ENCODE data around the gene ACE.
A peak's percentile ranks its signal among the peaks of the same experiment; 100 is the strongest.

The ACE gene

GRCh38 chr17:63442074-63442473, 34.8 kb upstream of the ACE start:
- Mint-ChIP-seq H3K4me1 (peaks cover 11% of the 10 kb centered on the region), H3K27ac (no peak overlapping the region), H3K9me3 (no peaks in the 10 kb centered on the region), H3K36me3 (ENCODE audit: low read depth) (no peaks in the 10 kb centered on the region), H3K27me3 (ENCODE audit: low read depth) (peaks cover 7% of the 10 kb centered on the region), H3K4me3 (no peak overlapping the region)
- no peak for TF ChIP-seq CTCF (IDR thresholded peaks at IDR 0.05; ENCODE audit: unreplicated experiment in 3 of 3)

- Mint-ChIP-seq H3K27ac (peak overlapping the region in 1 of 3 experiments; percentile 4), H3K9me3 (no peaks in the 10 kb centered on the region), H3K36me3 (ENCODE audit: low read depth) (no peaks in the 10 kb centered on the region), H3K27me3 (ENCODE audit: low read depth) (peaks cover 7% of the 10 kb centered on the region), H3K4me1 (peaks cover 16% of the 10 kb centered on the region), H3K4me3 (peak overlapping the region in 1 of 3 experiments; percentile 36)
- peak in 2 of 3 experiments; percentile 13 to 14 for TF ChIP-seq CTCF (IDR thresholded peaks at IDR 0.05; ENCODE audit: unreplicated experiment in 3 of 3)
These were observed 34.3 kb upstream of the ACE start for GRCh38 chr17:63442549-63443035.

- no peak for TF ChIP-seq CTCF (IDR thresholded peaks at IDR 0.05; ENCODE audit: unreplicated experiment in 3 of 3)
- Mint-ChIP-seq H3K27me3 (ENCODE audit: low read depth) (peaks cover 7% of the 10 kb centered on the region), H3K9me3 (no peaks in the 10 kb centered on the region), H3K36me3 (ENCODE audit: low read depth) (no peaks in the 10 kb centered on the region), H3K27ac (peak overlapping the region in 1 of 3 experiments; percentile 4), H3K4me1 (peaks cover 18% of the 10 kb centered on the region), H3K4me3 (peak overlapping the region in 1 of 3 experiments; percentile 20)
These were observed 33.8 kb upstream of the ACE start for GRCh38 chr17:63443053-63443452.

- H3K27ac Mint-ChIP-seq = peak overlapping the region in 2 of 3 experiments; percentile 57 to 64
- peaks cover 22% of the 10 kb centered on the region for H3K4me1 Mint-ChIP-seq
- H3K9me3 Mint-ChIP-seq = no peaks in the 10 kb centered on the region
- TF ChIP-seq CTCF (IDR thresholded peaks at IDR 0.05; ENCODE audit: unreplicated experiment in 3 of 3) = no peak
- peak overlapping the region; percentile 80 to 82 (median 82) for H3K4me3 Mint-ChIP-seq
- no peaks in the 10 kb centered on the region for H3K36me3 Mint-ChIP-seq (ENCODE audit: low read depth)
- H3K27me3 Mint-ChIP-seq (ENCODE audit: low read depth) = peaks cover 11% of the 10 kb centered on the region
These were observed 32.4 kb upstream of the ACE start for GRCh38 chr17:63444457-63444856.

- TF ChIP-seq CTCF (IDR thresholded peaks at IDR 0.05; ENCODE audit: unreplicated experiment in 3 of 3) = no peak
- Mint-ChIP-seq H3K4me1 (peaks cover 22% of the 10 kb centered on the region), H3K9me3 (no peaks in the 10 kb centered on the region), H3K4me3 (peak overlapping the region; percentile 80 to 82 (median 82)), H3K27ac (peak overlapping the region; percentile 57 to 77 (median 64)), H3K36me3 (ENCODE audit: low read depth) (no peaks in the 10 kb centered on the region), H3K27me3 (ENCODE audit: low read depth) (peaks cover 13% of the 10 kb centered on the region)
These were observed 31.8 kb upstream of the ACE start for GRCh38 chr17:63445065-63445464.

GRCh38 chr17:63445571-63445953, 31.3 kb upstream of the ACE start:
- Mint-ChIP-seq H3K4me1 (peaks cover 27% of the 10 kb centered on the region), H3K4me3 (peak overlapping the region; percentile 80 to 82 (median 82)), H3K36me3 (ENCODE audit: low read depth) (no peaks in the 10 kb centered on the region), H3K27me3 (ENCODE audit: low read depth) (peaks cover 18% of the 10 kb centered on the region), H3K27ac (peak overlapping the region; percentile 57 to 77 (median 64)), H3K9me3 (no peaks in the 10 kb centered on the region)
- TF ChIP-seq CTCF (IDR thresholded peaks at IDR 0.05; ENCODE audit: unreplicated experiment in 3 of 3) = no peak
